ENCODE measurements around the gene LRMDA.

Gene LRMDA

DNA sequence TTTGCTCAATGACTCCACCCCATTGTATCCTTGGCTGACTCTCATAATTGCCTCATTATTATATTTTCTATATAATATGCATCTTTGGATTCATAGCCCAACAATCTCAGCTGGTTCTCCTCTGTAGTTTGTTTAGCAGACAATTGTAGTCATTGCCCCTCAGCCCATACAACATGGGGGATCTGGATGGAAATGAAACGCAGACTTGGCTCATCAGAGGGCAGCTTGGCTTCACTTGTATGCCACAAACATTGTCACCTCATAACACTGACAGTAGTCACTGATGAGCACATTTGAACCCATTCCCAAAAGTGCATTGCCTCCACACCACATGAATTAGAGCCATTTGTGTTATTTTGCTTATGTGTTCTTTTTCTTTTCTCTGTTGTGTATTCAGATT is 963.8 kb downstream of the LRMDA start:
- no peak overlapping the region for H3K4me3 ChIP-seq (ENCODE audit: low read depth, low read length)

GRCh38 chr10:76396134-76396533 is 964.7 kb downstream of the LRMDA start:
- H3K4me3 ChIP-seq (ENCODE audit: low read depth, low read length), result no peak overlapping the region

- H3K4me3 ChIP-seq (ENCODE audit: low read depth, low read length), result no peak overlapping the region
These were observed 966.0 kb downstream of the LRMDA start for GRCh38 chr10:76397181-76398042.

GRCh38 chr10:76398043-76398710 is 966.8 kb downstream of the LRMDA start:
- H3K4me3 ChIP-seq (ENCODE audit: low read depth, low read length), result no peak overlapping the region

DNA sequence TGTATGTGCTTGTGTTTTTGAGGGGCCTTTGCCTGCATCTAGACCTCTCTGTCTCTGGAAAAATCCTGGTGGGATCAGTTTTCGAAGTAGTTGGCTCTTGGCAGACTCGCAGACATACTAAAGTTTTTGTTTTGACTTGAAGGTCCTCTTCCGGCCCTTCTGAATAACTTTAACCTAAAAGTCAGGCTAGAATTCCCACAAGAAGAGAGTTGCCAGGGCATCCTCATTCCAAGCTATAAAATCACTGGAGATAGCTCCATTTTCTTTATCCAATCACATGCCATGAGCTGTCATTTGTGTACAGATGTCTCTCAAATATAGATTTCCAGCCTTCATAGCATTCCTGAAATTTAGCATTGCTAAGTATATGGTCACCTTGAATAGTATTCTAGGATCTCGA is 967.8 kb downstream of the LRMDA start:
- H3K4me3 ChIP-seq (ENCODE audit: low read depth, low read length), result no peak overlapping the region

DNA sequence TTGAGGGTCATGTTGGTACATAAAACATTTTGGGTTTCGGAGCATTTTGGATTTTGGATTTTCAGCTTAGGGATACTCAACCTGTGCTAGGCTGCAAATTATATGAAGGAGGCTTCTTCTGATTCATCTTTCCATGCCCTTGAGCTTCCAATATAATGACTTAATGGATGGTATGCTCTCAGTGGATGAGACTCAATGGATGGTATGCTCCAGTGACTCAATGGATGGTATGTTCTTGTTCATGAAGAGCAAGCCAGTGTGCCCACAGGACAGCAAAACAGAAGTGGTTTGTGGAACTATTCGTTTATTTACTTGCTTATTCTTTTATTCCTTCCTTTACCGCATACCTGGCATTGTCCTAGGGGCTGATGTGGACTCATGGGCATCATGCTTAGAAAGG is 969.6 kb downstream of the LRMDA start:
- no peak overlapping the region for H3K4me3 ChIP-seq (ENCODE audit: low read depth, low read length)

GRCh38 chr10:76403912-76404311 is 972.5 kb downstream of the LRMDA start:
- H3K4me3 ChIP-seq (ENCODE audit: low read depth, low read length), result no peak overlapping the region

- H3K4me3 ChIP-seq (ENCODE audit: low read depth, low read length), result no peak overlapping the region
These were observed 973.1 kb downstream of the LRMDA start for GRCh38 chr10:76404531-76404930.

DNA sequence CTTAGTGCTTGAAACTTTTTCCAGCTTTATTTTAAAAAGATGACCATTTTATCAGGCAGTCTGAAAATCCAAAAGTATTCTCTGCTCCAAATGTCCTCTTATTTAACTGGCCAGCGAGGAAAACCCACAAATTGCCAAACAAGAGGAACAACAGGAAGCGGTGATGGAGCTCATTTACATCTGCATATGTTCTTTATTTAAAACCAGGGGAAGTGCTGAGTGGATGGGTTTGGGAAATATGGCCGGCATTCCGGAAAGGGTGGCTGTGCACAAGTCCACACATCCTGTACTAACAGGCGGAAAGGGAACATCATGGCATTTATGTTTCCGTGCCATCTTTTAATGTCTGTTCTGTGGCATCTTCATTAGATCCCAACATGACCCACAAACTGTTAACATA is 974.5 kb downstream of the LRMDA start:
- no peak overlapping the region for H3K4me3 ChIP-seq (ENCODE audit: low read depth, low read length)

DNA sequence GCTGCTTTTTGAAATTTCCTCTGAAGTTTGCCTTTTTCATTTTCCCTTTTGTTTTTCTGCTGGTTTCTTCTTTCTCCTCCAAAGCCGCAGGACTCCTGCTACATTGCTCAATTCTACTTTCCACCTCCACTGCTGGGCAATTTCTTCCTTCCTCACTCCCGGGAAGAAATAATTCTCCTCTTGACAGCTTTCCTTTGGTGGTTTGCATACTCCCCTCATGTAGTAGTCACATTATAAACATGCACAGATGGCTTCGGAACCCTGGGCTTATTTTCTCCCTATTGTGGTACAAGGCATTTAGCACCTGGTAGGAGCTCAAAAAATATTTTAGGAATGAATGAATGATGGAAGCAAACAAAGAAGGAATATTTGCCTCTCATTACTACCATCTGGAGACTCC is 977.2 kb downstream of the LRMDA start:
- no peak overlapping the region for H3K4me3 ChIP-seq (ENCODE audit: low read depth, low read length)

DNA sequence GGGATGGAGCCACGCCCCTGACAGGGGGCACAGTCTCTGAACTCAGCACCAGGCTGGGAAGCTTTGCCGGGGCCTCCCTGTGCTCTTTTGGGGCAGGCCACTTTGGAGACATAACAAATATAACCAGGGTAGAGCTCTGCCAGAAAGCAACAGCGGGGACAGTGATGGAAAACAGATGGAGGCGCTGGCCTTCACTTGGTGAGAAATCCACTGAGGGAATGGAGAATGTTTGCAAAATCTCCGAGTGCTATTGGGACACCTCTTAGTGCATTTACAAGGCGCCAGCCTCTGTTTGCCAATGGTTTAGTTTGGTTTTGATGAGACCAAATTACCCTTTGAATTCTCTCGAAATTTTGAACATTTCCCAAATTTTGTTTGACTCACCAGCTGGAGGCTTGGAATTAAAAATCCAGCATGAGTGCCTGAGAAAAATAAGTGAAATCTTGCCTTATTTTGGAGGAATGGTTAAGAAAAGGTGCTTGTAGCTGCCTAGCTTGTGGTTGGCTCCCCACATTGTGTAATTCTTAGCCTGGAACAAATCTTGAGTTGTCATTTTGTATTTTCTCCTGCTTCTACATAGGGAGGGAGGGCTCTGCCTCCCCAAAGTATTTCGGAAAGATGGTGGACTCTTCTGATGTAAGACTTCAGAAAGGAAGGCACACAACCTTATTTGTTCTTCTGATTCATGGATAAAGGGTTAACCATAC is 980.5 kb downstream of the LRMDA start:
- H3K4me3 ChIP-seq (ENCODE audit: low read depth, low read length), result no peak overlapping the region

- H3K4me3 ChIP-seq (ENCODE audit: low read depth, low read length), result no peak overlapping the region
These were observed 984.1 kb downstream of the LRMDA start for GRCh38 chr10:76415554-76415953.

DNA sequence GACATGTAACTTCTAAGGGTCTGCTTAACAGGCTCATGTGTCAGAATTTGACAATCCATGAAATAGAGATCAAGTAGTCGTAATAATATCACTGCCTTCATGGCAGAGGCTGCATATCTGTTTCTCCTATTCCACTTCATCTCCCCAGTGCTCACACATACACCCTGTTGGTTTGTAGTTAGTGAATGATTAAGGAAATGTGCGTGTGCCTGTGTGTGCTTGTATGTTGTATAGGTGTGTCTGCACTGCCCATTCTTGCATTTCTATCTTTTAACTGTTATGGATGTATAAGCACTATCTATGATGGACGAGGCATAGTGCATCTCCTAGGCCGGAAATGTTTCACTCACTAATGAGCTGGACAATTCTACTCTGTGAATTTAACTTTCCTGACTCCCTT is 985.2 kb downstream of the LRMDA start:
- H3K4me3 ChIP-seq (ENCODE audit: low read depth, low read length), result no peak overlapping the region

- no peak overlapping the region for H3K4me3 ChIP-seq (ENCODE audit: low read depth, low read length)
These were observed 989.3 kb downstream of the LRMDA start for GRCh38 chr10:76420725-76421124.

GRCh38 chr10:76422769-76423168 is 991.3 kb downstream of the LRMDA start:
- no peak overlapping the region for H3K4me3 ChIP-seq (ENCODE audit: low read depth, low read length)

DNA sequence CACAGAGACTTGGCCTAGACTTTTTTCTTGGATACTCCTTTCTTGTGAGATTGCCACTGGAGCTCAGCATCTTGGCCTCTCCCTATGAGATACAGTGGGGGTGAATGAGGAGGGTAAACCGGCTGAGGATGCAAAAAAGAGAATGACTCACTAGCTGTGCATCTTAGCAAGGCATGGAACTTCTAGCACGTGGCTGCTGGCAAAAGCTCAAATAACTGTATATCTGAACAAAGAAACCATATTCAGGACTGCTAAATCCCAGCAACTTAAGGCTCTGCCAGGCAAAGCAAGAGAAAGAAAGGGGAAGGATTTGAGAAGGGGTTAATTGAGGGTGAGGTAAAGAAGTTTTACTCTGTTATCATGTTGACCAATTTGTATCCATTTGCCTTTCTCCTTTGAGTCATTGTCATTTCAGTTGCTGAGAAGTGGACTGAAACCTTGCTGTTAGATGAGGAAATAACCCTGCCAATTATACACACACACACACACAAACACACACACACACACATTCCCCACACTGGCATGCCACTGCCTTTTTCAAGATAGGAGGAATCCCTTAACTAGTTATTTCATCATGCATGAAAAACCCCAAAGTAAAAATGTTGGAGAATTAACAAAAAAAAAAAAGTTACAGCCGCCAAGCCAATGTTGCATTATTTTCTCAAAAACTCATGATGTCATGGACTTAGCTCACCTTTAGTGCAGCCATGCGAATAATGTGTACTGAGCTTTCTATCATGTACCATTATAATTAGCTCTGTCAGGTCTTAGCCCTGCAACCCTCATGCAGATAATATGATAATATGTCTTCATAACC is 997.3 kb downstream of the LRMDA start:
- H3K4me3 ChIP-seq (ENCODE audit: low read depth, low read length), result no peak overlapping the region

- H3K4me3 ChIP-seq (ENCODE audit: low read depth, low read length), result no peak overlapping the region
These were observed 998.1 kb downstream of the LRMDA start for GRCh38 chr10:76429368-76430060.

GRCh38 chr10:76430061-76430645 is 998.7 kb downstream of the LRMDA start:
- no peak overlapping the region for H3K4me3 ChIP-seq (ENCODE audit: low read depth, low read length)

GRCh38 chr10:76432016-76433012 is 1000.9 kb downstream of the LRMDA start:
- H3K4me3 ChIP-seq (ENCODE audit: low read depth, low read length), result no peak overlapping the region
